H9 (cell line): ENCODE data around the gene SPATA6L. TPM values are rescaled to one million over a fixed set of nuclear protein-coding genes. Genes with fewer than 3 reads are reported as not detected.

ENCODE experiments used
- DNase-seq: peaks from one replicate; pipeline ENCODE4 v3.0.0-alpha.2; 2017
- H2AFZ ChIP-seq: one replicate; pipeline ENCODE4 v1.6.1; 2013; ENCODE audit warnings: mild to moderate bottlenecking, low read length, control low read depth, moderate library complexity
- H2AK5ac ChIP-seq: 2 replicates; pipeline ENCODE4 v1.6.1; 2013; ENCODE audit warnings: low read length, control low read depth, mixed read lengths; ENCODE audit not compliant: insufficient read length
- H2BK120ac ChIP-seq: one replicate; pipeline ENCODE4 v1.6.1; 2013; ENCODE audit warnings: low read depth, mild to moderate bottlenecking, low read length, control low read depth, inconsistent platforms; ENCODE audit not compliant: poor library complexity, severe bottlenecking
- H2BK12ac ChIP-seq: 2 replicates; pipeline ENCODE4 v1.6.1; 2013; ENCODE audit warnings: low read length, control low read depth, mixed read lengths, low read depth; ENCODE audit not compliant: insufficient read length
- H2BK15ac ChIP-seq: 2 replicates; pipeline ENCODE4 v1.6.1; 2013; ENCODE audit warnings: low read depth, low read length, control low read depth
- H2BK20ac ChIP-seq: one replicate; pipeline ENCODE4 v1.6.1; 2013; ENCODE audit warnings: low read depth, mild to moderate bottlenecking, low read length, control low read depth, inconsistent platforms; ENCODE audit not compliant: poor library complexity, severe bottlenecking
- H2BK5ac ChIP-seq: 2 replicates; pipeline ENCODE4 v1.6.1; 2013; ENCODE audit warnings: low read length, control low read depth, mixed read lengths; ENCODE audit not compliant: insufficient read length
- H3K14ac ChIP-seq: 2 replicates; pipeline ENCODE4 v1.6.1; 2013; ENCODE audit warnings: low read length, control low read depth; ENCODE audit not compliant: insufficient read depth
- H3K18ac ChIP-seq: 2 replicates; pipeline ENCODE4 v1.6.1; 2013; ENCODE audit warnings: low read depth, mild to moderate bottlenecking, mixed read lengths, low read length, control low read depth; ENCODE audit not compliant: insufficient read length
- H3K23ac ChIP-seq: 2 replicates; pipeline ENCODE4 v1.6.1; 2013; ENCODE audit warnings: low read length, control low read depth, mixed read lengths, low read depth; ENCODE audit not compliant: insufficient read length
- H3K23me2 ChIP-seq: 2 replicates; pipeline ENCODE4 v1.6.1; 2013; ENCODE audit warnings: low read depth, mild to moderate bottlenecking, mixed read lengths, low read length, control low read depth; ENCODE audit not compliant: insufficient read length, poor library complexity, severe bottlenecking
- H3K27ac ChIP-seq: 2 replicates; pipeline ENCODE4 v1.5.1; 2013; ENCODE audit warnings: low read length, control low read depth, mixed read lengths, low read depth; ENCODE audit not compliant: insufficient read length
- H3K27me3 ChIP-seq: 2 replicates; pipeline ENCODE4 v1.6.1; 2013; ENCODE audit warnings: low read length, control low read depth, inconsistent platforms; ENCODE audit not compliant: insufficient read depth
- H3K4ac ChIP-seq: 2 replicates; pipeline ENCODE4 v1.6.1; 2013; ENCODE audit warnings: low read depth, mild to moderate bottlenecking, control low read depth, inconsistent platforms, low read length, moderate library complexity
- H3K4me1 ChIP-seq: 2 replicates; pipeline ENCODE4 v1.6.1; 2013; ENCODE audit warnings: low read length, control low read depth, inconsistent platforms; ENCODE audit not compliant: insufficient read depth
- H3K4me2 ChIP-seq: 2 replicates; pipeline ENCODE4 v1.6.1; 2013; ENCODE audit warnings: low read length, control low read depth, mixed read lengths; ENCODE audit not compliant: insufficient read length, insufficient read depth
- H3K56ac ChIP-seq: 2 replicates; pipeline ENCODE4 v1.6.1; 2013; ENCODE audit warnings: low read depth, mild to moderate bottlenecking, mixed read lengths, low read length, control low read depth; ENCODE audit not compliant: insufficient read length
- H3K79me1 ChIP-seq: 2 replicates; pipeline ENCODE4 v1.6.1; 2013; ENCODE audit warnings: low read depth, mild to moderate bottlenecking, moderate library complexity, low read length, control low read depth, inconsistent platforms; ENCODE audit not compliant: insufficient read depth, poor library complexity, severe bottlenecking
- H3K79me2 ChIP-seq: 2 replicates; pipeline ENCODE4 v1.6.1; 2013; ENCODE audit warnings: low read length, control low read depth, inconsistent platforms; ENCODE audit not compliant: insufficient read depth
- H3K9ac ChIP-seq: 2 replicates; pipeline ENCODE4 v1.6.1; 2013; ENCODE audit warnings: low read length, control low read depth, mixed read lengths; ENCODE audit not compliant: insufficient read length; ENCODE audit errors: extremely low read depth
- H3K9me3 ChIP-seq: one replicate; pipeline ENCODE4 v1.6.1; 2013; ENCODE audit warnings: low read depth, low read length, inconsistent platforms; ENCODE audit not compliant: control insufficient read depth
- H3T11ph ChIP-seq: one replicate; pipeline ENCODE4 v1.6.1; 2013; ENCODE audit warnings: mild to moderate bottlenecking, low read length, control low read depth, inconsistent platforms
- H4K20me1 ChIP-seq: one replicate; pipeline ENCODE4 v1.6.1; 2013; ENCODE audit not compliant: control insufficient read depth, insufficient read length, insufficient read depth
- H4K5ac ChIP-seq: 2 replicates; pipeline ENCODE4 v1.6.1; 2013; ENCODE audit warnings: low read depth, mild to moderate bottlenecking, mixed read lengths, low read length, control low read depth; ENCODE audit not compliant: insufficient read length
- H4K8ac ChIP-seq: replicated peaks from 2 replicates; pipeline ENCODE4 v1.6.1; 2013; ENCODE audit warnings: low read length, control low read depth, mixed read lengths, low read depth; ENCODE audit not compliant: insufficient read length
- H4K91ac ChIP-seq: 2 replicates; pipeline ENCODE4 v1.6.1; 2013; ENCODE audit warnings: low read depth, mild to moderate bottlenecking, moderate library complexity, mixed read lengths, low read length, control low read depth; ENCODE audit not compliant: insufficient read length
- H3K27ac Mint-ChIP-seq, 3 experiments: 2 replicates in 2 of 3; 3 replicates in 1 of 3; pipeline ENCODE4 v1.8.0; 2020 to 2021; ENCODE audit warnings: mixed read lengths in 3 of 3, mild to moderate bottlenecking in 1 of 3, moderate library complexity in 1 of 3
- H3K27me3 Mint-ChIP-seq: 2 replicates; pipeline ENCODE4 v1.8.0; 2021; ENCODE audit warnings: low read depth, mild to moderate bottlenecking, moderate library complexity, mixed read lengths
- H3K36me3 Mint-ChIP-seq, 3 experiments: 2 replicates in 2 of 3; 3 replicates in 1 of 3; pipeline ENCODE4 v1.8.0; 2020 to 2021; ENCODE audit warnings: low read depth in 3 of 3, mixed read lengths in 3 of 3; ENCODE audit not compliant: insufficient read depth in 1 of 3
- H3K4me1 Mint-ChIP-seq, 2 experiments: 2 replicates each; pipeline ENCODE4 v1.8.0; 2020; ENCODE audit warnings: mixed read lengths in 2 of 2
- H3K4me3 Mint-ChIP-seq, 2 experiments: 2 replicates in 1 of 2; 3 replicates in 1 of 2; pipeline ENCODE4 v1.8.0; 2020 to 2021; ENCODE audit warnings: mild to moderate bottlenecking in 2 of 2, mixed read lengths in 2 of 2, moderate library complexity in 1 of 2
- H3K9me3 Mint-ChIP-seq, 2 experiments: 2 replicates in 1 of 2; 3 replicates in 1 of 2; pipeline ENCODE4 v1.8.0; 2020; ENCODE audit warnings: mild to moderate bottlenecking in 2 of 2, mixed read lengths in 2 of 2, moderate library complexity in 1 of 2
- WGBS: extraction: QIAGEN DNeasy Blood & Tissue Kit; methylation state at CpG from one replicate; pipeline ENCODE4 v1.1.7; 2013; ENCODE audit warnings: missing lambda C conversion rate, low lambda C conversion rate, mixed read lengths; ENCODE audit not compliant: insufficient read length; ENCODE audit errors: extremely low coverage; 5-methylcytosine and 5-hydroxymethylcytosine counted together
- total RNA-seq: library from RNA; stranded (reverse); gene quantifications from 2 replicates; pipeline ENCODE4 v1.2.1, GENCODE V29; 2021
- TF ChIP-seq, protein P1 (sequence below): fragments of 200-600 bp; sonication (generic); conservative IDR thresholded peaks from 3 replicates; pipeline ENCODE4 v1.8.0; 2021; ENCODE audit warnings: antibody characterized with exemption, mild to moderate bottlenecking

Gene SPATA6L
- total RNA-seq, 1 experiment from 2014 or later: 0.87 TPM

DNA sequence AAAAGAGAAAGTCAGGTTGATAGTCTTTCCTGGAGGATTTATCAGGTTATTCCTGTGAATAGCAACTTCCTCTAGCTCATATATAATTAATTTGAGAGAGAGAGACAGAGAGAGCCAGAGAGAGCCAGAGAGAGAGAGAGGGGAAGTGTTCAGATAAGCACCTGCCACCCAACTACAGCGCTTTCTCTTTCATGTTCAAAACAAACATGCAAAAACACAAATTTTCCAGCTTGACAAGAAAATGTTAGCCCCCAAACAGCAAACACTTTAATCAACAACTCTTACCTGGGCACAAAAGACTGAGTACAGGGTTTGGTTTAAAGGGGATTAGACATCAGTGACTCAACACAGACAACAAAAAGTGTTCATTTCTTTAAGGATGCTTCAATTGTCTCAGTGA lies 65.9 kb downstream of the SPATA6L start:
- WGBS: no CpG with 5 or more reads among the region's 1 CpG
- Histone ChIP-seq H3K79me2 (no peaks in the 10 kb centered on the region), H3K4me1 (peaks cover 4% of the 10 kb centered on the region; the same call in 1 of the 2 replicates), H3K56ac (no peak overlapping the region), H2BK120ac (no peak overlapping the region), H2AFZ (no peak overlapping the region), H3K27me3 (no peaks in the 10 kb centered on the region), H2BK20ac (no peak overlapping the region), H4K91ac (no peak overlapping the region), H2BK5ac (no peak overlapping the region), H4K5ac (no peak overlapping the region), H3K4ac (no peak overlapping the region), H2BK15ac (no peak overlapping the region), H2BK12ac (no peak overlapping the region), H3K23ac (no peak overlapping the region), H3T11ph (no peak overlapping the region), H3K9me3 (no peaks in the 10 kb centered on the region), H3K79me1 (no peaks in the 10 kb centered on the region), H3K18ac (no peak overlapping the region), H3K23me2 (no peaks in the 10 kb centered on the region), H4K20me1 (no peaks in the 10 kb centered on the region), H4K8ac (no peak overlapping the region), H2AK5ac (no peak overlapping the region), H3K14ac (no peak overlapping the region), H3K4me2 (no peak overlapping the region), H3K9ac (no peak overlapping the region), H3K27ac (no peak overlapping the region)
- Mint-ChIP-seq H3K36me3 (no peaks in the 10 kb centered on the region; a peak in 2 of 7 replicates), H3K9me3 (no peaks in the 10 kb centered on the region), H3K4me3 (no peak overlapping the region), H3K4me1 (peaks cover 14 to 15% of the 10 kb centered on the region in 2 experiments), H3K27ac (no peak overlapping the region), H3K27me3 (peaks cover 2% of the 10 kb centered on the region; the same call in 1 of the 2 replicates)
- DNase-seq: no peak
- TF ChIP-seq, protein P1, sequence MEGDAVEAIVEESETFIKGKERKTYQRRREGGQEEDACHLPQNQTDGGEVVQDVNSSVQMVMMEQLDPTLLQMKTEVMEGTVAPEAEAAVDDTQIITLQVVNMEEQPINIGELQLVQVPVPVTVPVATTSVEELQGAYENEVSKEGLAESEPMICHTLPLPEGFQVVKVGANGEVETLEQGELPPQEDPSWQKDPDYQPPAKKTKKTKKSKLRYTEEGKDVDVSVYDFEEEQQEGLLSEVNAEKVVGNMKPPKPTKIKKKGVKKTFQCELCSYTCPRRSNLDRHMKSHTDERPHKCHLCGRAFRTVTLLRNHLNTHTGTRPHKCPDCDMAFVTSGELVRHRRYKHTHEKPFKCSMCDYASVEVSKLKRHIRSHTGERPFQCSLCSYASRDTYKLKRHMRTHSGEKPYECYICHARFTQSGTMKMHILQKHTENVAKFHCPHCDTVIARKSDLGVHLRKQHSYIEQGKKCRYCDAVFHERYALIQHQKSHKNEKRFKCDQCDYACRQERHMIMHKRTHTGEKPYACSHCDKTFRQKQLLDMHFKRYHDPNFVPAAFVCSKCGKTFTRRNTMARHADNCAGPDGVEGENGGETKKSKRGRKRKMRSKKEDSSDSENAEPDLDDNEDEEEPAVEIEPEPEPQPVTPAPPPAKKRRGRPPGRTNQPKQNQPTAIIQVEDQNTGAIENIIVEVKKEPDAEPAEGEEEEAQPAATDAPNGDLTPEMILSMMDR: no peak
